Skeletal muscle satellite cell (primary cell): Measurements from ENCODE around the gene NEDD9.

Experiments used
- H3K27me3 ChIP-seq: 2 replicates; pipeline ENCODE4 v1.7.0; 2013; ENCODE audit warnings: low read length; ENCODE audit not compliant: control insufficient read depth, insufficient read depth
- H3K36me3 ChIP-seq: 2 replicates; pipeline ENCODE4 v1.7.0; 2013; ENCODE audit warnings: mild to moderate bottlenecking, control low read depth, low read length; ENCODE audit not compliant: insufficient read depth
- H3K4me1 ChIP-seq: 2 replicates; pipeline ENCODE4 v1.7.0; 2013; ENCODE audit warnings: low read length; ENCODE audit not compliant: control insufficient read depth, insufficient read depth
- H3K4me2 ChIP-seq: 2 replicates; pipeline ENCODE4 v1.7.0; 2013; ENCODE audit warnings: mild to moderate bottlenecking, low read length
- H3K4me3 ChIP-seq: 2 replicates; pipeline ENCODE4 v1.7.0; 2013; ENCODE audit warnings: low read length
- H3K9ac ChIP-seq: 2 replicates; pipeline ENCODE4 v1.7.0; 2013; ENCODE audit warnings: mild to moderate bottlenecking, low read depth, low read length, moderate library complexity
- H3K9me3 ChIP-seq: replicated peaks from 2 replicates; pipeline ENCODE4 v1.7.0; 2013; ENCODE audit warnings: mild to moderate bottlenecking, control low read depth, low read length

NEDD9 gene

DNA sequence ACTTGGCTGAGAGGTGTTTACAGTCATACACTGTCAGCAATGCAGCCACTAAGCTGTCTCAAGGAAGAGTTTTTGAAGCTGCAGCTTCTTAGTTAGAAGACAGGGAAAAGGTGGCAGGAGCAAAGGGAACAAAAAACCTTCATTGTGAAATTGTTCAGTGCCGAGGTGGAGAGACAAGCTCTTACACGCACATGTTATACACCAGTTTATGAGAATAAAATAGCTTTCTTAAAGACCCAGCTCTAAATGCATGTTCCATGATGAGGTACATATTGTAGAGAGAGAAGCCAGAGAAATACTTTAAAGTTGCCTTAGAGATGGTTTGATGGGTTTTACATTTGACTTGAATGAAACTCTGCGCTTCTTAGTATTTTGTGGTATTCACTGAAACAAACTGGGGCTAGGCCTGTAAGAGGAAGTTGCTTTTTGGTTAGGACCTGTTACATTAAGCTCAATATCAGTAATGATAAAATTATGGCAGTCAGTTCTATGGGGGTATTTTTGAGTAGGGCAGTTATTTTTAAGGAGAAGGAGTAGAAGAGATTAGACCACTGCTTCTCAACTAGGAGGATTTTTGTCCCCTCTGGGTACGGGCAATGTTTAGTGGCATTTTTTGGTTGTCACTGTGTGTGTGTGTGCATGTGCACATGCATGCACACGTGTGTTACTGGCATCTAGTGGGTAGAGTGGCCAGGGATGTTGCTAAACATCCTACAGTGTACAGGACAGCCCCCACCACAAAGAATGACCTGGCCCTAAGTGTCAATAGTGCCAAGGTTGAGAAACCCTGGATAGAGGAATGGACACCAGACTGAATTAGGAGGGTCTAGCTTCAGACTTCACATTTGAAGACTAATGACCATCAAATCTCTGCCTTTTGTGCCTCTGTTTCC is 9.8 kb downstream of the NEDD9 start:
- no peaks in the 10 kb centered on the region for H3K27me3 ChIP-seq
- H3K9me3 ChIP-seq, result no peaks in the 10 kb centered on the region
- peaks cover 8% of the 10 kb centered on the region for H3K36me3 ChIP-seq
- H3K4me3 ChIP-seq, result no peak overlapping the region
- H3K9ac ChIP-seq, result no peak overlapping the region
- peaks cover 11% of the 10 kb centered on the region for H3K4me1 ChIP-seq
- H3K4me2 ChIP-seq, result no peak overlapping the region

GRCh38 chr6:11221623-11222384 is 10.7 kb downstream of the NEDD9 start:
- Histone ChIP-seq H3K9me3 (no peaks in the 10 kb centered on the region), H3K4me1 (peaks cover 11% of the 10 kb centered on the region), H3K4me2 (no peak overlapping the region), H3K9ac (no peak overlapping the region), H3K36me3 (peaks cover 8% of the 10 kb centered on the region), H3K4me3 (no peak overlapping the region), H3K27me3 (no peaks in the 10 kb centered on the region)

DNA sequence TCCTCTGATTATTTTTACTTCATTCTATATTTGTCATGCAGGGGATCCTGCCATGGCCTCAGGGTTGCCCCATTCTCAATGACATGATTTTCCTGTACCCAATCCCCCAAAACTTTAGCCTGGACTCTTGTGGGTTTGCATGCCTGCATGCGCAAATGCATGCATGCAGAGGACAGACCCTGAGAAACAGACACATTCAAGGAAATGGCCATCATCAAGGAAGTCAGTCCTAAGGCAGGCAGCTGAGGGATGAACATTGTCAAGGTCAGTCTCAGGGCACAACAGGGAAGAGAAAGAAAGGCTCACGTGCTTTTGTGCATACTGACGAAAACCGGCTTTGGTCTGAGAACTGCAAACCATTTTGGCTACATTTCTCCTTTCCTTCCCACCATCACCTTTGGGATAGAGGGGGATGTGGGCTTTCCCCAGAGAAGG is 13.1 kb downstream of the NEDD9 start:
- Histone ChIP-seq H3K36me3 (peaks cover 14% of the 10 kb centered on the region), H3K9me3 (no peaks in the 10 kb centered on the region), H3K9ac (no peak overlapping the region), H3K4me1 (peaks cover 7% of the 10 kb centered on the region), H3K4me2 (no peak overlapping the region), H3K4me3 (no peak overlapping the region), H3K27me3 (no peaks in the 10 kb centered on the region)

GRCh38 chr6:11218538-11219399 is 13.7 kb downstream of the NEDD9 start:
- peaks cover 10% of the 10 kb centered on the region for H3K4me1 ChIP-seq
- peaks cover 17% of the 10 kb centered on the region for H3K36me3 ChIP-seq
- no peak overlapping the region for H3K4me3 ChIP-seq
- no peak overlapping the region for H3K4me2 ChIP-seq
- H3K27me3 ChIP-seq, result no peaks in the 10 kb centered on the region
- H3K9me3 ChIP-seq, result no peaks in the 10 kb centered on the region
- H3K9ac ChIP-seq, result no peak overlapping the region

- no peaks in the 10 kb centered on the region for H3K27me3 ChIP-seq
- peaks cover 17% of the 10 kb centered on the region for H3K4me1 ChIP-seq
- H3K4me3 ChIP-seq, result no peak overlapping the region
- no peak overlapping the region for H3K9ac ChIP-seq
- H3K4me2 ChIP-seq, result no peak overlapping the region
- H3K9me3 ChIP-seq, result no peaks in the 10 kb centered on the region
- peaks cover 24% of the 10 kb centered on the region for H3K36me3 ChIP-seq
Observed at GRCh38 chr6:11218102-11218442, 14.4 kb downstream of the NEDD9 start.

- H3K36me3 ChIP-seq, result peaks cover 26% of the 10 kb centered on the region
- no peak overlapping the region for H3K4me3 ChIP-seq
- H3K4me2 ChIP-seq, result no peak overlapping the region
- no peaks in the 10 kb centered on the region for H3K9me3 ChIP-seq
- no peak overlapping the region for H3K9ac ChIP-seq
- peaks cover 23% of the 10 kb centered on the region for H3K4me1 ChIP-seq
- no peaks in the 10 kb centered on the region for H3K27me3 ChIP-seq
Observed at GRCh38 chr6:11217360-11218101, 14.9 kb downstream of the NEDD9 start.

GRCh38 chr6:11215773-11216172 is 16.7 kb downstream of the NEDD9 start:
- H3K4me1 ChIP-seq, result peaks cover 37% of the 10 kb centered on the region

DNA sequence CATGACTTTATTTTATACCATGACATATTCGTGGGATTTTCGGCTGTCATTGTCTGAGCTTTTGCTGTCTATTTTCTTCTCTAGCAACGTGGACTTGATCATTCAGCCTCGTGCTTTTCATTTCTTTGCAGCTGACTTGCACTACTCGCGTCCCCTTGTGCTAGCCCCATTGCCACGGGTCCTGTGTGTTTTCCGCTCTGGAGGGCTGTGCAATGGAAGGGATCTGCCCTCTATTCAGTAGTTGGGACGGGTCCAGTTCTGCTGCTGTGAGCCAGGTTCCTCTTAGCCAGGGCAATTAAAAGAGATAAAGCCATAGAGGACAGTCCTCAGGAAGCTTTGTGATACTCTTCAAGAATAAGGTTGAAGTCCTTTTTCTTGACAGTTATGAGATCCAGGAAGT is 17.6 kb downstream of the NEDD9 start:
- Histone ChIP-seq H3K9ac (no peak overlapping the region), H3K4me2 (no peak overlapping the region), H3K36me3 (peaks cover 24% of the 10 kb centered on the region), H3K27me3 (no peaks in the 10 kb centered on the region), H3K4me3 (no peak overlapping the region), H3K4me1 (peaks cover 46% of the 10 kb centered on the region), H3K9me3 (no peaks in the 10 kb centered on the region)

More at GRCh38 chr6:11215773-11216172, 16.7 kb downstream of the NEDD9 start:
- peaks cover 30% of the 10 kb centered on the region for H3K36me3 ChIP-seq
- H3K9ac ChIP-seq, result no peak overlapping the region
- H3K27me3 ChIP-seq, result no peaks in the 10 kb centered on the region
- H3K9me3 ChIP-seq, result no peaks in the 10 kb centered on the region
- no peak overlapping the region for H3K4me2 ChIP-seq
- H3K4me3 ChIP-seq, result no peak overlapping the region

DNA sequence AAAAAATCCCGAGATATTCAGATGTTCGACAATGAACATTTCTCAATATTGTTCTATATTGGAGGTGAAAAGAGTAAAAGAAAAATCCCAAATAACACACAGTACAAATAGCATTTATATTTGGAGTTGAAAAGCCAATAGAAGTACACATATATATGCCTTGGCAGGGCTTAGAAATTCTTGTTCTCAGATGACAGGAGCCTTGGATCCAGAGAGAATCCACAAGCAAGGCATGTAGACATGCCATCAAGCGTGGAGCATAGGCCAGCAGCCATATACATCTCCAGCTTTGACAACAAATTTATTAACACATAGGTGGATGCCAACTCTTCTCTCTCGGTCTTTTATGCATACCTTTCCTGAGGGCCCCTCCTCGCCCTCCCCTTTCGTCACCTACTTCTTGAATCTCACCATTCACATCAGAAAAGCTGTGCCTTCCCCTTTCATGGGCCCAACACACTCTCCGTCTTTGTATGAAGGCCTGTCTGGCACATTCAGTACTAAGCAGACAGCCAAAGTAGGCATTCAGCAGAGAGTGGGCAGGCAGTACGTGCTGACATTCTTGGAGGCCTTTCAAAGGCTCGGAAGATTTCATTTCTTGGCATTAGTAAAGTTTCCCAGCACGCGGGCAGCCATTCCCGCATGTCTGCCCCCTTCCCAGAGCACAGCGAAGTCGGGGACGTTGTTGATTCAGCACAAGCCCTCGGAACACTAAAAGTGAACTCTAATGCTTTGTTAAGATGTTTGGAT is 18.2 kb downstream of the NEDD9 start:
- Histone ChIP-seq H3K9me3 (no peaks in the 10 kb centered on the region), H3K4me1 (peaks cover 50% of the 10 kb centered on the region), H3K36me3 (peaks cover 26% of the 10 kb centered on the region), H3K9ac (no peak overlapping the region), H3K4me2 (no peak overlapping the region), H3K27me3 (no peaks in the 10 kb centered on the region), H3K4me3 (no peak overlapping the region)

GRCh38 chr6:11213422-11214021 is 18.9 kb downstream of the NEDD9 start:
- Histone ChIP-seq H3K27me3 (no peaks in the 10 kb centered on the region), H3K9ac (peak overlapping the region; percentile 4), H3K9me3 (no peaks in the 10 kb centered on the region), H3K36me3 (peaks cover 28% of the 10 kb centered on the region), H3K4me2 (no peak overlapping the region), H3K4me3 (peak overlapping the region; percentile 18), H3K4me1 (peaks cover 51% of the 10 kb centered on the region)
